Peyer's patch (tissue), 4 donors: ENCODE measurements around the gene DEAF1. TPM values are rescaled to one million over a fixed set of nuclear protein-coding genes. Genes with fewer than 3 reads are reported as not detected.

Experiments
- DNase-seq, 3 donors: peaks; one replicate each; pipeline ENCODE4 v3.0.0-alpha.2; 2017 to 2019
- H3K27ac ChIP-seq, 4 donors: fragments of 200-600 bp; sonication (generic); one replicate each; pipeline ENCODE4 v1.5.1; 2016 to 2019
- H3K27me3 ChIP-seq, 2 donors: fragments of 200-600 bp; sonication (generic); one replicate each; pipeline ENCODE4 v1.5.1; 2019
- H3K36me3 ChIP-seq, 3 donors: fragments of 200-600 bp; sonication (generic); one replicate each; pipeline ENCODE4 v1.5.1; 2016 to 2019
- H3K4me1 ChIP-seq, 4 donors: fragments of 200-600 bp; sonication (generic); one replicate each; pipeline ENCODE4 v1.5.1; 2016 to 2019
- H3K4me3 ChIP-seq, 4 donors: fragments of 200-600 bp; sonication (generic); 1 replicate in 3 of 4; 2 replicates in 1 of 4; pipeline ENCODE4 v1.5.1; 2016 to 2019; ENCODE audit warnings: mild to moderate bottlenecking in 1 of 4
- H3K9me3 ChIP-seq, 4 donors: fragments of 200-600 bp; sonication (generic); one replicate each; pipeline ENCODE4 v1.5.1; 2016 to 2019; ENCODE audit warnings: mild to moderate bottlenecking in 1 of 4
- CTCF ChIP-seq, 6 experiments: fragments of 450-650 bp in 4 of 6; fragments of 200-600 bp in 2 of 6; sonication (generic) in 1 of 6; IDR thresholded peaks; one replicate each; pipeline ENCODE4 v1.5.1; 2017 to 2019; ENCODE audit warnings: antibody characterized with exemption in 6 of 6, mild to moderate bottlenecking in 3 of 6, moderate library complexity in 1 of 6
- POLR2A ChIP-seq, 2 donors: fragments of 450-650 bp; IDR thresholded peaks; one replicate each; pipeline ENCODE4 v1.5.1; 2017; ENCODE audit warnings: antibody characterized with exemption in 2 of 2, mild to moderate bottlenecking in 2 of 2, moderate library complexity in 2 of 2
- total RNA-seq, 4 donors: library from RNA; depleted of rRNA; stranded (reverse); fragments of >200 nt; gene quantifications; one replicate each; pipeline ENCODE4 v1.1.0, GENCODE V29; 2016

The DEAF1 gene
- total RNA-seq, 4 donors from 2014 or later, result 14.9 to 56.2 (median 47.0) TPM

- no peaks in the 10 kb centered on the region for H3K27me3 ChIP-seq
- H3K27ac ChIP-seq, result no peak overlapping the region
- H3K4me3 ChIP-seq, result no peak overlapping the region
- peaks cover 10 to 42% (median 19%) of the 10 kb centered on the region in 4 donors for H3K4me1 ChIP-seq
- H3K9me3 ChIP-seq, result no peaks in the 10 kb centered on the region
- peaks cover 0 to 81% (median 3%) of the 10 kb centered on the region in 3 donors for H3K36me3 ChIP-seq
- peak in 1 of 3 donors; percentile 39 for DNase-seq
- TF ChIP-seq POLR2A (IDR thresholded peaks at IDR 0.05) (no peak), CTCF (IDR thresholded peaks at IDR 0.05) (no peak)
Observed at GRCh38 chr11:610146-610801, 84.7 kb downstream of the DEAF1 start.

- H3K4me1 ChIP-seq, result peaks cover 8 to 33% (median 12%) of the 10 kb centered on the region in 4 donors
- no peaks in the 10 kb centered on the region for H3K9me3 ChIP-seq
- DNase-seq, result peak in 1 of 3 donors; percentile 41
- no peaks in the 10 kb centered on the region for H3K27me3 ChIP-seq
- H3K36me3 ChIP-seq, result peaks cover 0 to 90% (median 7%) of the 10 kb centered on the region in 3 donors
- H3K27ac ChIP-seq, result no peak overlapping the region
- no peak overlapping the region for H3K4me3 ChIP-seq
- no peak for TF ChIP-seq CTCF (IDR thresholded peaks at IDR 0.05)
- TF ChIP-seq POLR2A (IDR thresholded peaks at IDR 0.05), result no peak
Observed at GRCh38 chr11:609341-609811, 85.6 kb downstream of the DEAF1 start.

DNA sequence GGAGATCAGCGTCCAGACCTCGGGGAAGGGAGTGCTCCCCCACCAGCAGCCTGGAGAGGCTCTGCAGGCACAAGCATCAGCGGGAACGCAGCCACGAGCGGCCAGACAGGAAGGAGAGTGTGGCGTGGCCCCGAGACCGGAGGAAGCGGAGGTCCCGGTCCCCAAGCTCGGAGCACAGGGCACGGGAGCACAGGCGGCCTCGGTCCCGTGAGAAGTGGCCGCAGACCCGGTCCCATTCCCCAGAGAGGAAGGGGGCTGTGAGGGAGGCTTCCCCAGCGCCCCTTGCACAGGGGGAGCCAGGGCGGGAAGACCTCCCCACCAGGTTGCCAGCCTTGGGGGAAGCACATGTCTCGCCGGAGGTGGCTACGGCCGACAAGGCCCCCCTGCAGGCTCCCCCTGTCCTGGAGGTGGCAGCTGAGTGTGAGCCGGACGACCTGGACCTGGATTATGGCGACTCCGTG is 86.2 kb downstream of the DEAF1 start:
- Histone ChIP-seq H3K27ac (no peak overlapping the region), H3K4me3 (no peak overlapping the region), H3K36me3 (peaks cover 0 to 96% (median 7%) of the 10 kb centered on the region in 3 donors), H3K9me3 (no peaks in the 10 kb centered on the region), H3K4me1 (peaks cover 2 to 28% (median 8%) of the 10 kb centered on the region in 4 donors), H3K27me3 (no peaks in the 10 kb centered on the region)
- TF ChIP-seq CTCF (IDR thresholded peaks at IDR 0.05) (no peak), POLR2A (IDR thresholded peaks at IDR 0.05) (no peak)
- peak in 1 of 3 donors; percentile 47 for DNase-seq

- Histone ChIP-seq H3K9me3 (no peaks in the 10 kb centered on the region), H3K27me3 (no peaks in the 10 kb centered on the region), H3K27ac (no peak overlapping the region), H3K36me3 (peaks cover 0 to 100% (median 7%) of the 10 kb centered on the region in 3 donors), H3K4me3 (no peak overlapping the region), H3K4me1 (peaks cover 0 to 22% (median 4%) of the 10 kb centered on the region in 4 donors)
- no peak for TF ChIP-seq CTCF (IDR thresholded peaks at IDR 0.05)
- no peak for TF ChIP-seq POLR2A (IDR thresholded peaks at IDR 0.05)
- peak in 1 of 3 donors; percentile 44 for DNase-seq
Observed at GRCh38 chr11:607971-608659, 86.9 kb downstream of the DEAF1 start.

- no peak for TF ChIP-seq CTCF (IDR thresholded peaks at IDR 0.05)
- TF ChIP-seq POLR2A (IDR thresholded peaks at IDR 0.05), result no peak
- peaks cover 0 to 13% (median under 1%) of the 10 kb centered on the region in 4 donors for H3K4me1 ChIP-seq
- H3K4me3 ChIP-seq, result no peak overlapping the region
- H3K27ac ChIP-seq, result no peak overlapping the region
- peaks cover 0 to 100% (median 7%) of the 10 kb centered on the region in 3 donors for H3K36me3 ChIP-seq
- peak in 1 of 3 donors; percentile 38 for DNase-seq
- no peaks in the 10 kb centered on the region for H3K9me3 ChIP-seq
- H3K27me3 ChIP-seq, result no peaks in the 10 kb centered on the region
Observed at GRCh38 chr11:607020-607780, 87.8 kb downstream of the DEAF1 start.
